Stimulated activated CD8-positive, alpha-beta memory T cell treated with anti-CD3 and anti-CD28 coated beads, Interleukin-15, amount 100 ng/mL, for 48 hours (primary cell): ENCODE measurements around the gene HS3ST3B1.
A peak's percentile ranks its signal among the peaks of the same experiment; 100 is the strongest.

ENCODE experiments used
- DNase-seq, 2 donors: peaks; one replicate each; pipeline ENCODE4 v3.0.0-alpha.2; 2020; ENCODE audit warnings: low read depth in 2 of 2

Gene HS3ST3B1

DNA sequence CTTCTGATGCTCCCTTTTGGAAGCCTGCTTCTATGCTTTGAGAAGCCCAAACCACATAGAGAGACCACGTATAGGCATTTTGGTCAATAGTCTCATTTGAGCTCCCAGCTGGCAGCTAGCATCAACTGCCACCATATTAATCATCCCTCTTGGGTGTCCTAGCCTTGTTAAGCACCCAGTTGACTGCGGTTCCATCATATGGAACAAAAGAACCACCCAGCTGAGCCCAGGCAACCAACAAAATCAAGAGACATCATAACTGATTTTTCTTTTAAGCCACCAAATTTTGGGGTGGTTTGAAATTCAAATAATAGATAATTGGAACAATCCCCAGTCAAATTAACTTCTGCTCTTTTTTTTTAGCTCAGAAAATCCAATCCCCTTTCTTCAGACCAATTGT is 53.9 kb downstream of the HS3ST3B1 start:
- no peak for DNase-seq

DNA sequence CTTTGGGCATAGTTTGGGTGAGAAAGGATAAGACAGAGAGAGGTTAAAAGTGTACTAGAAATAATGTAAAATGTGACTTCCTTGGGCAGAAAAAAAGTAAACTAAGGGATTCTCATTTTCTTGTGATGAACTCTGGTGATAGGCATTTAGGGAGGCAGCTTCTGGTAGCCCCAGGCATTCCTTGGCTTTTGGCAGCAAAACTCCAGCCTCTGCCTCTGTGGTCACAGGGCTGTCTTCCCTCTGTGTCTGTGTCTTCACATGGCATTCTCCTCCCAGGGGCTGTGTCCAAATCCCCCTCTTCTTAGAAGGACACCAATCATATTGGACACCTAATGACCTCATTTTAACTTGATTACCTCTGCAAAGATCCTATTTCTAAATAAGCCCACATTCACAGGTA is 54.7 kb downstream of the HS3ST3B1 start:
- no peak for DNase-seq

DNA sequence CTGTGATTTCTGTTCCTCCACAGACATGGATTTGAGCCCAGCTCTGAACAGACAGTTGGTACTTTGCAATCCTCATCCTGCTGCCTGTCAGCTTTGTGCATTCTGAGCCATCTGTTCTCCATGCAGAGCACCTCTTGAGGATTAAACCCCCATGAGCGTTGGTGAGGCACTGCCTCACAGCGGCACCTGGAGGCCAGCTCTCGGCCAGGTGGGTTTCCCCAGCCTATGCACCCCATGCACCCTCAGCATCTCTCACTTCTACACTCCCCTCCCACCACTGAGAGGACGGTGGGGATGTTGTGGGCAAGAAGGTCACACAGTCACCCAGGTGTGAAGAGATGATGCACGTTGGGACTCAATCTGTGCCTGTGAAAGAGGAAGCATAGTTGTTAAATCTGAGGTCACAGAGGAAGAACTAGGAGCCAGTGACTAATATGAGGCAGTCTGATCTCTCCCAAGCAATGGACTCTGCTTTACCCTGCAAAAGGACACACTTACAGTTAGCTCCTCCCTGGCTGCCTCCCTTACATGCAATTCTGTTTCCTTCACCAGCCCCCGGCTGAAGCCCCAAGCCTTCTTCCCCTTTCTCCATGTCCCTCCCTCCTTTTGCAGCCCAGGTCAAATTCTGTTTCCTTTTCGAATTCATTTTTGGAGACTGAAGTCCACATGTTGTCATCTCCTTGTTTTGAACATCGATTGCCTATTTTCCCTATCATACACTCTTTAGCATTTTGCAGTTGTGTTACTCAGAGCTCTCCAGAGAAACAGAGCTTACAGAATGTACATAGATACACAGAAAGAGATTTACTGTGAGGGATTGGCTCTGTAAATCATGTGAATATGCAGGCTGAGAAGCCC is 58.5 kb downstream of the HS3ST3B1 start:
- DNase-seq, result peak; percentile 62 to 67

DNA sequence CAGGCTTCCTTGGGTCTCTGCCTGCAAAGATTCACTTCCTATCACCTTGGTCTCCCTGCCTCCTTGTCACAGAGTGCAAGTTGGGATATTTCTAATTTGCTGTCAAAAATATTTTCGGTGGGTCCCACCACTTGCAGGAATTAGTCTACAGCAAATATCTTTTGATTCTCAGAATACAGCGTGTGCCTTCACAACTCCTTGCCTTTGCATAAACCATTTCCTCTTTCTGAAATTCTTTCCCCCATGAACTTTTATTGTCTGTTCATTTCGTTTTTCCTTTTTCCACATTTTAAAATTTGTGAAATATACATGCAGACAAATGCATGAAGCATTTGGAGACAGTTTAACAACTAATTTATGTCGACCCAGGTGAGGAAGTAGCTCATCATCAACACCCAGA is 60.0 kb downstream of the HS3ST3B1 start:
- no peak for DNase-seq

DNA sequence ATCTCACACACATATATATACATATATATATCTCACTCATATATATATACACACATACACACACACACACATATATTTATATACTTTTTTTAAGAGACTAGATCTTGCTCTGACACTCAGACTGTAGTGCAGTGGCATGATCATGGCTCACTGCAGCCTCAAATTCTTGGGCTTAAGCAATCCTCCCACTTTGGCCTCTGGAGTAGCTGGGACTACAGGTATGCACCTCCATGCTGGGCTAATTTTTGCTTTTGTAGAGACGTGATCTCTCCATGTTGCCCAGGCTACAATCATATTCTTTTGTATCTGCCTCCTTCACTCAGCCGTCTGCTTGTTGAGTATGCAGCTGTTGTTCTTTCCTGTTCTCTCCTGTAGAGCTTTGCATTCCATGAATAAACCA is 60.6 kb downstream of the HS3ST3B1 start:
- DNase-seq, result no peak

DNA sequence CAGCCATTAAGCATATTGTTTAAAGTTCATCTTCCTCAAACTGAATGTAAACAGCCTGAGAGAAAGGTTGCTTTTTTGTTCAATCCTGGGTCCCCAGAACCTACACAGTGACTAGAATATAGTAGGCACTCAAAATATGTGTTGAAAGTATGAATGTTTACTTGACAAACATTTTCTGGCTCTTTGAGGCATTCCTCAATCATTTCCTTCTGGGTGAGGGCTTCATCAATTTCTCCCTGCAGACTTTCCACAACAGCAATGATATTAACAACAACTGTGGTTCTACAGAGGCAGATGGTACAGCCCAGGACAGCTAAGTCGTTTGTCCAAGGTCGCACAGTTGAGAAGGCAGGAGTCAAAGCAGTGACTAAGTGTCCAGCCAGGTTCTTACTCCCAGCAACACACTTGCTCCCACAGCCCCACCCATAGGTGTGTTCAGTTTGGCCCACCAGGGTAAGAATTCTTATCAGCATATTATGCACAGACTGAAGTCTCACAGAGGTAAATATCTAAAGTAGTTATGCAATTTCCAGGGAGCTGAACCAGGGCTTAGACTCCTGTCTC is 61.1 kb downstream of the HS3ST3B1 start:
- DNase-seq, result no peak

DNA sequence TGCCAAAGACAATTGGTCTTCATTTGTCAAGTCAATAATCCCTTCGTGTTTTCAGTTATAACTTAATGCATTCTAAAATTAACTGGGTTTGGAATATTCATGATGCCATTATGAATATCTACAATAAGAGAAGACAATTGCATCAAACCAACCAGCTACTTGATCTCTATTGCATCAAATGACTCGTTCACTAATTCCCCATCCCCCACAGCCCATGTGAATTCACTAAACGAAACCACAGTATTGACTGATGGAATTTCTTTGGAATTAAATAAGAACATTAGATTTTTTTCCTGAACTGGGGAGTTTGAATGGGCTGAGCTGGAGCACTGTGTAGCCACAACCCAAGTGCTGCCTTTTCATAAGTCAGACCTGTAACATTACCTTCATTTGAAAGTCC is 65.3 kb downstream of the HS3ST3B1 start:
- DNase-seq, result no peak

DNA sequence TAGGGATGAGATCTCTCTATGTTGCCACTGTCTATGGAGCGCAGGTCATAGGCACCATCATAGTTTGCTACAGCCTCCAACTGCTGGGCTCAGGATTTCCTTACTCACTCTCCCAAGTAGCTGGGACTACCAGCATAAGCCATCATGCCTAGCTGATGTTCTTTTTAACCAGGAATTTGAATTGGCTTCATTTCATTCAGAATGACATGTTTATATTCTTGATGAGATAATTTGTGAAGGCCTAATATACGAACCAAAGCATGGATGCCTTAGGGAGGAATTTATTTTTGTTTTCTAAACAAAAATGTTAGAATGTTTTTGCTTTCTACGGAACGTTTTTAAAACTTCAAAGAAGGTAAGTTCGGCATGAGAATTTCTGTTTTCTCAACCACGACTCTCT is 71.6 kb downstream of the HS3ST3B1 start:
- DNase-seq, result no peak

DNA sequence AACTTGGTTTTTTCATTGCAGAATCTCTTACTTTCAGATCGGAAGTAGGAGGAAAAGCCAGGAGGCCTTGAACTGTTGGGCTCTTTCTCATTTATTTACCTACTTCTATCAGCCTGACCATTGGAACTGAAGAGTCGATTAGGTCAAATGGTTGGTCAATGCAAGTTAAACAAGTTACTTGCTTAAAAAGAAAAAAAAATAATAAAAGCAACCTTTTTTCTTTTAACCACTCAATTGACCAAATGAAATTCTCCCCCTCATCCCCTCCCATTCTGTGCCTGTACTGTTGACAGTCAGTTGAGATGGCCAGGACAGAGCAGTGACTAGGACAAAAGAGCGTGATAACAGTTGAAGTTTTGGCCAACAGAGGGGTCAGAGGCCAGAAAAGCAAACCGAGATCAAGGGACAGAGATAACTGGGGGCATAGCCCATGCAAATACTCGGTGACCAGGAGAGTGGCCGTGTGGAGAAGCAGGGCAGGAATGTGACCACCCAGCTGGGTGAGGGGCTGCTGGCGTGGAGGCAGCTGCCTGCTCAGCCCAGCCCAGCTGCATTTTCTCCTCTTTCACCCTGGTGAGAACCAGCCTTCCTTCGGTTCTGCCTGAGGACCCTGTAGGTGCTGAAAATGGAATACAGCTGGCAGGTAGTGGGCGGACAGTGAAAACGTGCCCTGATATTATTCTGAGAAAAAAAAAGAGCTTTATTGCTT is 72.2 kb downstream of the HS3ST3B1 start:
- DNase-seq, result no peak

DNA sequence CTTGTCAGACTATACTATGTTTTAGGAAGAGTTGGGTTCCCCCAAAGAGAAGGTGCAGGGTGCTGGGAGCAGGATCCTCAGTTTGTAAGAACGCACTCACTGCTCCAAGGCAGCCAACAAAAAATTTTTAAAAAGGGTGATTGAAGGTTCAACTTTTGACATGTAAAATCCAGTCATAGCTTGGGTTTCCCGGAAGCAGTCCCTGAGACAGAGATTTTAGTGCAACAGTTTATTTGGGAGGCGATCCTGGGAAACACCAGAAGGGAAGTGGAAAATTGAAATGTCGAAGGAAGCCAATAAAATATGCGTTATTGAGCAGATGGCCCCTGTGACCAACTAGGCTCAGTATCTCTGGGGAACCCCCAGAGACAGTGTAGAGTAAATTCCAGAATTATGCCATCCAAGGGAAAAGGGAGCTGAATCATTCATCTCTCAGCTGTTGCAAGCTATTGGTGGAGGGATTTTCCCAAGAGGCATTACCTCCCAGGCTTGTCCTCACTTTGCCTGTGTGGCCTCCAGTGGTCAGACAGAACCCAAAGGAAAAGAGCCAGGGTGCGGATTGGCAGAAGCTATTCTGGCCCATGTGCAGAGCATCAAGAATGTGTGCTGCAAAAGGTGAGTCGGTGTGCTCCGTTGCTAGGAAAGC is 72.9 kb downstream of the HS3ST3B1 start:
- DNase-seq, result no peak

DNA sequence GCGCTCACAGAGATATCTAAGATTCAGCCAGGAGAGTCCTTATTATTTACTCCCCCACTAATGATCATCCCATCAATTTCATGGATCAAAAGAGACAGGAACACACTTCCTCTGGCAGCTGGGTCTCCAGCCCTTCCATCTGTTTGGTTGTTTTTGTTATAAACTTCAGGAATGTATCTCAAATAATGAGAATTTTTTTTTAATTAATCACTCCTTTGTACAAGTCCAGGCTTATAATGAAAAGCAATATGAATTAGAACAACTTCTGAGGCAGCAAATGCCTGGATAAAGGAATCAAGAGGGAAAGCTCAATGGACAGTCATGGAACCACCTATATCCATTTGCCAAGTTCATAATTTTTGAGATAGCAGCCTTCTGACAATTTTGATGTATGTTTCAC is 73.4 kb downstream of the HS3ST3B1 start:
- DNase-seq, result no peak

DNA sequence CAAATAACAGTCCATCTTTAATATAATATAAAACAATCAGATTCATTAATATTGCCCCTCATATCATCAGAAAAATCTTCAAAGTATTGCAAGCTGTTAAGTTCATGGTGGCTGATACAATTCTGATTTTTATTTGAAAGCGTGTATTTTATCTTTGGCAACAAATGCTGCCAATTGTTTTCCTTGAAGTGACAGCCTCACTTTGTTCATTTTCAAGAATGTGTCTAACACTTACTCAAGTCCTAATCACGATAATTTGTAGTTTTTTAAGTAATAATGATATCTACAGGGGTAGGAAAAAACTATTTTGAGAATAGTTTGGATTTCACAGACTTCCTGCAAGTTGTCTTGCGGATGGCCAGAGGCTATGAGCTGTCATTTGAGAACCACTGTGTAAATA is 75.8 kb downstream of the HS3ST3B1 start:
- no peak for DNase-seq

DNA sequence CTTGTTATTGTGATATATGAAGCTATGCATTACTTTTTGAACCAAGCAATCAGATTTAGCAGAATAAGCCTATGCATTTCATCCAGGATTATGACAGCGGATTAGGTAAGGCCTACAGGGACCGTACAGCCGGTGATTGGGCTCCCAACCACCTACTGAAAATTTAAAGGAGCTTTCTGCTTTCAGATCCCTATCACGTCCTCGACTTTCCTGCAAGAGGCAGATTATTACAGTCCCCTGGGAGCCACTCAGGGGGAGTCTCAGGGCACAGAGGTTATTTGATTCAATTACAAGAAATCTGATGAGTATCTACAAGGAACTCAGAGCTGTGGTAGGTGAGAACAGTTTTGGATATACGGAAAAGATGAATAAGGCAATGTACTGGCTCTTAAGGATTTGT is 80.7 kb downstream of the HS3ST3B1 start:
- DNase-seq, result no peak

DNA sequence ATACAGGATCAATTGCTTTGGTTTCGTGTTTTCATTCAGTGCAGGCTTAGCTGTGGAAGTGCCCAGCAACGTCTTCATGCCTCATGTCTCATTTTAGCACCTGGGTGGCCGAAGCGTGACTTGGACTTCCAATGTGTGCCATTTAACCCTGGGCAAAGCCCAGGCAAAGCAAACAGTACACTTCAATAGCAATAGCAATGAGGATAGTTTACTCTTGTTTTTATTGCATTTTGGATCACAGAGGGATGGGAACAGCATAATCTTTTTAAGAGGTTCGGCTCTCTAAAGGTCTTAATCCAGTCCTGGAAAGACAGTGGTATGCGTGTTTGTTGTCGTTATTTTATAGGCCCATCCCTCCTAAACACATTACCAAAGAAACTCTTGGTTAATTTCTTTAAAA is 86.2 kb downstream of the HS3ST3B1 start:
- no peak for DNase-seq

DNA sequence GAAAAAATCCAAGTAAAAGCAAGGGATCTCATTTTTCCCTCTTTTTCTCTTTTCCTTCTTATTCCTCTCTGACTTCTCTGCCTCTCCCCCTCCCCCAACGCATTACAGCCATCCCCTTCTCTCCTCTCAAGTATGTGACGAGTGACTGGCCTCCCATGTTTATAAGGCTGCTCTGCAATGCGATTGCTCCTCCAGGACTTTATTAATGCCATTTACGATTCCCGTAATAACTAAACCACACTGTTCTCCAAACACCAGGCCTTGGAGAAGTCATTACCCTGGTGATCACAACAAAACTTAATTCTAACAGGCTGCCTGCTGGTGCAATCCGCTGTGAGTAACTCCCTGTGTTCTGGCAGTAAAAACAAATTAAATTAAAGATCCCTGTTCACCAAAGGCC is 88.8 kb downstream of the HS3ST3B1 start:
- DNase-seq, result no peak

DNA sequence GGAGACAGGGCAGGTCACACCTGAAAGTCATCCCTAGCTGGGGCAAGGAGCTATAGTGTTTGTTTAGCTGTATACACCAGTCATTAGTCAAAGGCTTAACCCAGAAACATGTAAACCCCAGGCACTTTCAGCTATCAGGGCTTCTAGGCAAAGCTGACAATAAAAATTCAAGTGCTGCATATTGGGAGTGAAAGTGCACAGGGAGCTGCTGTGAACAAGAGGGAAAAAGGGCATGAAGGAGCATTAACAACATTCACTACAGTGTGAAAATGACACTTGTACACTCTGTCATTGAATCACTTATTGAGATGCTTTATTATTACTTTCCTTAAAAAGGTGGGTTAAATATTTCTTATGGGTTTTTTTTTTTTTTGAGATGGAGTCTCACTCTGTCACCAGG is 92.8 kb downstream of the HS3ST3B1 start:
- no peak for DNase-seq

DNA sequence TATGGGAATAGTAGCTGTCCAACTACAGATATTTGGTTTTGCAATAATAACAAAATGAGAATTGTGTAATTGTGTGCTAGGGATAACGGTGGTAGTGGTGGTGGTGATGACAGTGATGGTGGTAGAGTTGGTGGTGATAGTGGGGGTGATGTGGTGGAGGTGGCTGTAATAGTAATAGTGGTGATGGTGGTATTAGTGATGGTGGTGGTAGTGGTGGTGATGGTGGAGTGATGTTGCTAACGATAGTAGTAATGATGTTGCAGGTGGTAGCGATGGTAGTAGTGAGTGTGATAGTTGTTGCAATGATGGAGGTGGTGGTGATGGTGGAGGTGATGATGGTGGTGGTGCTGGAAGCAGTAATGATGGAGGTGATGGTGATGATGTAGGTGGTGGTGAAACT is 94.4 kb downstream of the HS3ST3B1 start:
- no peak for DNase-seq

DNA sequence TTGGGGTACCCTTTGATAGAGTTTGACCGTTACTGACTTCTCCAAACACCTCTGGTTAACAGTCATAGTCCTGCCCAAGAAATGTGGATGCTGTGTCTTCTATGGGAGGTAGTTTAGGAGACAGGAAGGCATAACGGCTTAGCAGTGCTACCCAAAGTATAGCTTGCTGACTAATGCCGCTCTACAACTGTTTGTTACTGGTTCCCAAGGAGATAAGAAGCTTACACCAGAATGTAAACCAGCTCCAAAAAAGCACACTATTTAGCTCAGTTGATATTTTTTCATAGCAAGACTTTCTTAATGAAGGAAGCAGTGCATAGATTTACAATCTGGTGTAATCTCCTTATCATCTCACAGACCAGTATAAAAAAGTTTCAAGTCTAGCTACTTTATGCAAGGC is 95.7 kb downstream of the HS3ST3B1 start:
- DNase-seq, result no peak

DNA sequence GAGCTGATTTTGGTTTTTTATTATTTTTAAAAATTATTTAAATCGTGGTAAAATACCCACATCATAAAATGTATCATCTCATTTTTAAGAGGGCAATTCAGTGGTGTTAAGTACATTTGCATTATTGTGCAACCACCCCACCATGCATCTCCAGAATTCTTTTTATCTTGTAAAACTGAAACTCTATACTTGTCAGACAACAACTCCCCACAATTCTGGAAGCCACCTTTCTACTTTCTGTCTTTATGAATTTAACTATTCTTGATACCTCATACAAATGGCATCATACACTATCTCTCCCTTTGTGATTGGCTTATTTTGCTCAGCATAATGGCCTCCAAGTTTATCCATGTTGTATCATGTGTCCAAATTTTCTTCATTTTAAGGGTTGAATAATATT is 97.9 kb downstream of the HS3ST3B1 start:
- no peak for DNase-seq
